ENCODE data around the gene STK17B. TPM values are rescaled to one million over a fixed set of nuclear protein-coding genes. Genes with fewer than 3 reads are reported as not detected.

The STK17B gene
- total RNA-seq, 1 donor from 2014 or later = 7.9 TPM

DNA sequence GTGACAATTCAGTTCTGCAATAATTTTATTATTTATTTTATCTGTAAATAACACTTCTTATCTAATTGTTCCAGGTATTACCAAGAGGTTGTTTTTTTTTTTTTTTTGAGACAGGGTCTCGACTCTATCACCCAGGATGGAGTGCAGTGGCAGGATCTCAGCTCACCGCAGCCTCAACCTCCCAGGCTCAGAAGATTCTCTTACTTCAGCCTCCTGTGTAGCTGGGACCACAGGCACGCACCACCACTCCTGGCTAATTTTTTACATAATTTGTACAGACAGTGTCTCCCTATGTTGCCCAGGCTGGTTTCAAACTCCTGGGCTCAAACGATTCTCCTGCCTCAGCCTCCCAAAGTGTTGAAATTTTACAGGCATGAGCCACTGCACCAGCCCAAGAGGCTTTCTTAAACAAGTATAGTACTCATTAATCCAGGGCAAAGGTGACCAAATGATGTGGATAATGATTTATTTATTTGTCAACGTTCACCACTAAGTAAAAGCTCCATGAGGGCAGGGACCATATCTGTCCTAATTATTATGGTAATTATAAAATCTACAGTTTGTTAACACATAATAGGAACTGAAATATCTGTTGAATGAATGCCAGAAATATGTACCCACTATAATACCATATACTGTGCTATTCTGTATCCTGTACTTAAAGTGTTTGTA is 12.0 kb downstream of the STK17B start:
- DNase-seq (ENCODE audit: low read depth in 2 of 2) = no peak

DNA sequence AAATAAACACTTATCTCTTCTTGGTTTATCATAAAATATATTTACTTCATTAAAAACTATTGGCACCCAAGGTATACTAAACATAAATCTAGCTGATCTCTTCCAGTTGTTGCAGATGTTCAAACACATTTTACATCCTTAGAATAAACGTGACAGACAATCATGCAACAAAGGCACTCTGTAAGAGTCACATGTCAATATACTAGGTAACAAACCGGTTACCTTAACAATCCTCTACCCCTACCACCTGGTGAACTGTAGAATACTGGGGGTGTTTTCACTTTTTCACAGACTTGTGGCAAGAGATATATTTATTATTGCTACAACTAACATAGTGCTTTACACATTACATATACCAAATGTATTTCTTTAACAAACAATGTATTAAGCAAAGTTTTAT is 15.8 kb downstream of the STK17B start:
- DNase-seq (ENCODE audit: low read depth in 2 of 2) = no peak

DNA sequence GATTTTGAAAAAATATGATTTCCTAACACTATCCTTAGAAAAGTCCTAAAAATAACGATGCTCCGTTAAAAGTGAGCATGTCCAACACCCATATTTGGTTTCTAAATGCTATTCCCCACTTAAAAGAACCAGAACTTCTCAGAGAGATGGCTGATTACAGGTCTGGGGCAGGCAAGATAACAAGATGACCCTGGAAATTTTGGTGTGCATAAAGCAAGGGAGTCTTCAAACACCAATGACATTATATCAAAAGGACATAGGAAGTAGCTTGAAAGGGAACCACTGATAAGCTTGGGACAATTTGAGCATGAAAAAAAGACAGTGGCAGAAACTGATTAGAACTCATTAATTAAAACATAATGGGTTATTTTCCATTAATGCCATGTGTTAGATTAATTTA is 17.9 kb downstream of the STK17B start:
- DNase-seq (ENCODE audit: low read depth in 2 of 2) = no peak

DNA sequence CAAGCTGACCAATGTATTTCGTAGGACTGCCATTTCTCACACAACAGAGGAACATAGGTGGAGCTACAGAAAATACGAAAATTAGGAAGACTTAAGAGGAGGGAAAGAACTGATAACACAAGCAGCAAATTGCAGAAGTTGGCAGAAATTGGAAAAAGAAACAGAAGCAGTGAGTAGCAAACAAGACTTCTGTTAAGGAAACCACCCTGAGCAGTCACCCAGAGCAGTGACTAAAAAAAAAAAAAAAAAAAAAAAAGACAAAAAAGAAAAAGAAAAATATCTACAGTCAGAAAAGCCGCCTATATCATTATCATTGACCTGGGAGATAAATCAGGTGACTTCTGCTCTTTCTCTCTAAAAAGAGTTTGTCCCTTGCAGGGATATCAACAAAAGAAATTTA is 21.4 kb downstream of the STK17B start:
- DNase-seq (ENCODE audit: low read depth in 2 of 2) = no peak

DNA sequence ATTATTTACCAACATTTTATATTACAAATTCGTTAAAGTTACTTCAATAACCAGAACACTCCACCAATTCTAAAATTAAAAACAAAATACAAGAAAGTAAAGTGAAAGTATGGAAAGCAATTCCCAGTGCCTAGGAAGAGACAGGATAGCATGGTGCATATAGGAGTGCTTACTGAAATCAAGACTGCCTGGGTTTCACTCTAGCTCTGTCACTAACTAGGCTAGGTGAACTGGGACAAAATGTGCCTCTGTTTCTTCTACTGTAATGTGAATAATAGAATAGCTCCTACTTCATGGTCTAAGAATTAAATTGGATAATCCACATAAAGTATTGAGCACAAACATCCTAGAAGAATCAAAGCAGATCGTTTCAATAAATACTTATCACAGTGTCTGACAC is 22.6 kb downstream of the STK17B start:
- DNase-seq (ENCODE audit: low read depth in 2 of 2) = no peak

DNA sequence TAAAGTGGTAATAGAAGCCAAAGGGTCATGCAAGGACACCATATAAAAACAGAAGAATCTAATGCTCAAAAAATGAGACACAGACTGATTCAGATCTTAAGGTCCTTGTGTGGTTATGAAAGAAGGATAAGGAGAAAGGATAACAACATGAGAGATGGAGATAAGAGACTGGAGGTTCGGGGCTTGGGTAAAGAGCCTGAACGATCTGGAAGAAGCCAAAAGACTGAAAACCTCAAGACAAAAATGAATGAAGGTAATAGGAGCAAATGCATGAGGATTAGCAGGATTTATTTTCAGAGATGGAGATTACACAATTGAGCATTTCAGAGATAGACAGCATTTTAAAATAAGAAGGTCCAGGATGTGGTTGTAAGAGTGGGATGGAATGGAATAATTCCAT is 26.1 kb downstream of the STK17B start:
- no peak for DNase-seq (ENCODE audit: low read depth in 2 of 2)

DNA sequence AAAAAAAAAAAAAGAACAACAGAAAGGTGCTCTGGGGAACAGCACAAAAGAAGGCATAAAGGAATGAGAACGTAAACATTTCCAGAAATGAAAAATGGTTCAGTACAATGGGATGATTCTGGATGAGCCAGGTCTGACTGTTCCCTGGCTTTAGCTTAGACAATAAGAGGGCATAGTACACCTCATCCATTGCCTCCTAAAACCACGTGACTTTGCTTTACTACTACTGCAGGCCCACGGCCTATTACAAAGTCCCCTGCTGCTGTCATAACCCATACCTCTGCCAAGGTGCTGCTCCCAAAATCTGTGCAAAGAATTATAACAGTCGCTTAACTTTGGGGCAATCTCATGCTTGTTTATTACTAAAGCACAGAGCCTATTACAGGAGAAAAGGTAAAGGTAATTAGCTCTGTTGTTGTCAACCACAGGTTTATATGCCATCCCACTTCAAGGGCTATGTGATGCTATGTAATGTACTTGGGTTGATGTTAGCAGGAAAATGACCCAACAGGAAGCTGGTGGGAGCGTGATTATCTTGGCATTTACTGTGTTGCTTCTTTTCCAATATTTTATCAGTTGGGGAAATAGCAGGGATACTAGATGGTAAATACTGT is 26.8 kb downstream of the STK17B start:
- no peak for DNase-seq (ENCODE audit: low read depth in 2 of 2)

DNA sequence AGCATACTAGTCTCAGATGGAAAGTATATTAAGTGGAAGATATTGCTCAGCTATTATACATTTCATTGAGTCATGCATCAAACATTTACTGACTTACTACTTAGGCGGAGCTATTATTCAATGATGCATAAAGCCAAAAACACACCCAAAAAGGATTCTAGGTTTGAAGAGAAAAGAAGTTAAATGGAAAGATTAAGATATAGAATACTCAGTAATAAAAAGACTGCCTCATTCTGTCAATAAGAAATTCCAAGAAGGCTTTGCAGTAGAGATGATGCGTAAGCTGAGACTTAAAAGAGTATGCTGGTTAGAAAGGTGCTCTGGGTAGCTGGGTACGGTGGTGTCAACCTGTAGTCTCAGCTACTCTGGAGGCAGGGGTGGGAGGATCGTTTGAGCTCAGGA is 27.6 kb downstream of the STK17B start:
- no peak for DNase-seq (ENCODE audit: low read depth in 2 of 2)

DNA sequence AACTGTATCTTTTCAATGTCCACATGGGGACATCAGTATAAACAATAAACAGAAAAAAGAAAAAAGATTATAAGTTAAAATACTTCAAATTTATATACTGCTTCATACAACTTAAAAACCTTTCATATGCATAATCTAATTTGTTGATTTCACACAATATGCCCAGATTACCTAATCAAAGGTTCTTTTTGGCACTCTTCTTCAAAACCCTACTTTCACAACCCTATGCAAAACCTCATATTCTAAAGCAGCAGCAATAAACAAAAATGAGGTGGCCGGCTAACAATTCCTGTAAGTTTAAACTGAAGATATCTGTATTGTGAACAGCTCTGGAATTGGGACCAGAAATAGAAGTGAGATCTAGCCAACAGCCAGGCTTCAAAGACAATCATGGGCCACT is 28.6 kb downstream of the STK17B start:
- no peak for DNase-seq (ENCODE audit: low read depth in 2 of 2)

DNA sequence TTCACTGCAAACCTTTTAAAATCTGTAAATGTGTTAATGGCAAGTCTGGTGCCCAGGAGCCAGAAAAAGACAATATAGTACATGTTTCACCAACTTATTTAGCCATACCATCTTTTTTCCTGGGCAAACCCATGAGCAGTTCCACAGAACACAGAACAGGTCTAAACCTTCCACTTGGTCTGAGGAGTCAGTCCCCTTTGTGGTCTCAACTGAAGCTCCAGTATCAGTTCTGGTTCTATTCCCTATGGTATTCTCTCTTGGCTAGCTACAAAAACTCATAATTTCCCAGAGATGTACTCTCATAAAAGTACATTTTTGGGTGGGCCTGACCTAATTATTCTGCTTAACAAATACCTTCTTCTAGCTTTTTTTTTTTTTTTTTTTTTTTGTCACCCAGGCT is 31.2 kb downstream of the STK17B start:
- DNase-seq (ENCODE audit: low read depth in 2 of 2) = no peak

DNA sequence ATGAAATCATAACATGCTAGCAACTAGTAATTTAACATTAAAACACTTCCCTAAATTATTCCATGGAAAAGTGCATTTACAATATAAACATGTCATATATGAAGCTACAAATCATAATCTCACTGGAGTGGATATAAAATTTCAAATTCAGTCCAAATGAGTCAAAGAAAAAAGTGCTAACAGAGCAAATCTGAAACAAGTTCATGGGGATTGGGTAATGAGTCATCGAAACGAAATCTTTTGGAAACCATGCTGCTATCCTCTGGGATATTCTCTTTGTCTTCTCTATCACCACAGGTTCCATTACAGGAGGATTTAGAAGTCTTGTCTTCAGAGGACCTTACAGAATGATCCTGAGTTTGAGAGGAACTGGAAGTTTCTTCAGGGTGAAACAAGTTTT is 34.1 kb downstream of the STK17B start:
- no peak for DNase-seq (ENCODE audit: low read depth in 2 of 2)

DNA sequence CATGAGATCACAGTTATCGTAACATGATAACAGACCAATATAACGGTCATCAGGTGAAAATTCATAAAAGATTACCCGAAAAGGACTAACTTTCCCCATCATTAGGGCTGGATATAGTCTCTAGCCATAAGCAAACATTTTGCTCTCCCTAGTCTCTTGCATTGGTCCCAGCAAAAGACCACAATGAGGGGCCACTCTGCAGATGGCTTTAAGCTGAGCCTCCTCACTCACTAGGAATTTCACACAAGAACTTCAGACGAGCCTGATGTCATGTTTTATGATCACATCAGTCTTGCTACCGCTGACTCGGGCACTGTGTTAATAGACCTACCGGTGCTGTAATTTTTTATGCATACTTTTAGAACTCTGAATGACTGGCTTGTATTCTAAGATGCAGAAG is 35.2 kb downstream of the STK17B start:
- DNase-seq (ENCODE audit: low read depth in 2 of 2) = no peak

DNA sequence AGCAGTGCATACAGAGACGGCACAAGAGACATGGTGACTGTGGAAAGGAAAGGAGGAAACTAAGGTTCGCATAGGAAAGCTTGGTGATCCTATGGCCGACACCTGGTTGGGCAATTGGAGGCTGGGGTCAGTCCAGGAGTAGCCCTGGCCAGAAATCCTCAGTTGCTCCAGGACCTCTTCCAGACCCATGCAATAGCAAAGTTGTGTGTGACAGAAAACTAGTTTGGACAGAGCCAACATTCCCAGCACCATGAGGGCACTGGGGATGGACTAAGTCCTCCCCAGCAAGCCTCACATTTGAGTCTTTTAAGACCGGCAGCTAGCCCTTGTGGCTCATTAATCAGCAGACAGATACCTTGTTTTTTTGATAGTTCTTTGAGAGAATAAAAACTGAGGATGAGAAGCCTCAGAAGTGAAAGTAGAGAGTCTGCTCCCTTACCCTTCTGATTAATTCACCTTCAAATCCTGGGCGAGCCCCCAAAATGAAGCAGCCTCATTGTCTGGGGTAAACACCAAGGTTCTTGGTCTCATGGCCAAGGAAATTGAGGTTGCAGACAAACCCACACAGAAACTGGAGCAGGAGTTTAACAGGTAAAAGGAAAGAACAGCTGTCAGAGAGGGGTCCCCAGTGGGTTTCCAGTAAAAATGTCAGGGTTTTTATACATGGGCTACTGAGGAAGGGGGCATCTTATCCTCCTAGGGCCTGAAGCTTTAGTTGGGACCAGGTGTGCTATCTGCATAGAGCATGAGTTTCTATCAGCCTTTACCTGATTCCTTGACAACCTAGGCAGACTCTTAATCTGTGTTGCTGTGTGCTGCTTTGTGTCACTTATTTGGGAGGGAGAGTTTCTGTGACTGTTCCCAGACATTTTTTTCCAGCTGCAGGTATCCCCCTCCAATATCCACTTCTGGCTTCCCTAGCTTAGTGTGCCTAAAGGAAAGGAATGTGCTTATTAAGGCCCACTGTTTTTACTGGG is 39.1 kb downstream of the STK17B start:
- DNase-seq (ENCODE audit: low read depth in 2 of 2) = peak; percentile 23 to 25

DNA sequence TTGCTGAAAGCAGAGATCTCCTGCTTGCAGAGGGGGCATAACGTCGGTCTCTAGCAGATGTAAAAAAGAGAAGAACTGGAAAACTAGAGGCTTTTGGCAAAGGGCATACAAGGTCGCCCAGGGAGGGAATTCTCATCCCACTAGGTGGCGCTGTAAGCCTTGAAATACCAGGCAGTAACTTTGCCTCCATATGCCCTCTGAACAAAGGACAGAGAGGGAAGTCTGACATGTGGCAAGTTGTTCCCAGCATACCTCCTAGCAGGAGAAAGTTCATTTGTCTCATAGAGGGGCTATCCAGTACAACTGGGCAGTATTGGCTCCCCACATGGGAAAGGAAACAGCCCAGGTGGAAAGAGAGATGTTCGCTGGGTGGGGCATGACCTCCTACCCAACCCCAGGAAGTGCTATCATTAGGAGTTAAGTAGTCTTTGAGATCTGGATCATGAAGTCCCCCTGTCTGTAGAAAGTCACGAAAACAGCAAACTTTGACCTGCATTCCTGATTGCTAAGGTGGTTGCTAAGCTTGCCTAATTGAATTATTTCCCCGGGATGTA is 39.9 kb downstream of the STK17B start:
- peak; percentile 16 to 61 for DNase-seq (ENCODE audit: low read depth in 2 of 2)

DNA sequence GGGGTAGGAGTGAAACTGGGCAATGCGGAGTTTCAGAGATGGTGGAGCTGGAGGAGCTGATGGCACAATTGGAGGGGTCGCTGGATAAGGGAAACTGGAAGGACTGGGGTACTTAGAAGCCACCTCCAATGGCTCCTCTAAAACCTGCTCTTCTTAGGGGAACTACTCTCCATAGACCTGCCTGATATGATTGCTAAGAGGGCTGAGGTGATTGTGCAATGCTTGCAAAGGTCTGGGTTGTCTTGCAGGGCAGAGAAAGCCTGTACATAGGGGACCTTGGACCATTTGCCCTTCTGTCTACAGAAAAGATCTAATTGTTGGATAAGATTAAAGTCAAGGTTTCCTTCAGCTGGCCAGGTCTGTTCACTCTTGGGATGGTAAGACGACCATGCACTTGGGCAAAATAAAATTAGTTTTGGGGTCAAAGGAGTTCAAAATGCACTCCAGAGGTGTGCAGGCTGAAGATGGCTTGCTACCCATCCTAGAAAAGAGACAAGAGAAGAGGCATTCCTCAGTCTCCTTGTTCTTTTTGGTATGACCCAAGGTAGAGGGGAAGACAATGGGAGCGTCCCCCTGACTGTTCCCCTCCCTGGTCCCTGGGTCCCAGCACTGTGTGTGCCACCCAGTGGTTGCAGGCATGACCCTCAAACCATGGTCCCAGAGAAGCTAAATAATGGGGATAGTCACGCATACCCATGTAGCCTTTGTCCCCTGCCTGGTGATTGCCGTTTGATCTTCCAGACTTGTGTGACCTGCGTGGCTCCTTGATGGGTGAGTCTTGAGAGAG is 41.1 kb downstream of the STK17B start:
- DNase-seq (ENCODE audit: low read depth in 2 of 2) = peak in 1 of 2 donors; percentile 3

DNA sequence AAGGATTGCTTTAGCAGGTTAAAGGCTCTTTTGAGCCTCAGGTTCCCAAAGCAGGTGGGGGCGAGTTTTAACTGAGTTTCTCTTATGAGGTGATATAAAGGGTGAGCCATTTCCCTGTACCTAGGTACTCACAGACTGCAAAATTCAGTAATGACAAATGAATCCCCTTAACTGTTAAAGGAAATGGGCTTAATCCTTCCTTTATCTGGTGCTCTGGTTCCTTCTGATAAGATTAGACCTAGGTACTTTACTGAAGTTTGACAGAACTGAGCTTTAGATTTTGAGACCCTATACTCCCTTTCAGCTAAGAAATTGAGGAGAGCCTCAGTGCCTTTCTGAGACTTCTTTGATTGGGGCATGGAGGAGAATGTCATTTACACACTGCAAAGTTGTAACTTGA is 42.6 kb downstream of the STK17B start:
- no peak for DNase-seq (ENCODE audit: low read depth in 2 of 2)

DNA sequence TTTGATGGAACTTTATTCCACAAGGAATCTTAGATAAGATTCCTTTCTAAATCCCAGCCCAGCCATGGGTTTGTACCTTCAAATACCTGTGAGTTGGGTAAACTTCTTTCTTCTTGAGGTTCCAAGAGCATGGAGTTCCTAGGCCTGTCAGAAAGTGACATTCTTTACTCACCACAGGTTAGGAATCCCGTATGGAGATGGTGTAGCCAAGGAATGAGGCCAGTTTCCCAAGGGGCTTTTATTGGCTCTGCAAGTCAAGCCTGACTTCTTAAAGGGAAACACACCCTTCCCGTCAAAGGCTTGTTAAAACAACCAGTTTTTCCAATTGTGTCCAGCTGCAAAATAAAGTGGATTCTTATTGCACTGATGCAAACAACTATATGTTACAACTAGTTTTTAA is 45.8 kb downstream of the STK17B start:
- no peak for DNase-seq (ENCODE audit: low read depth in 2 of 2)

DNA sequence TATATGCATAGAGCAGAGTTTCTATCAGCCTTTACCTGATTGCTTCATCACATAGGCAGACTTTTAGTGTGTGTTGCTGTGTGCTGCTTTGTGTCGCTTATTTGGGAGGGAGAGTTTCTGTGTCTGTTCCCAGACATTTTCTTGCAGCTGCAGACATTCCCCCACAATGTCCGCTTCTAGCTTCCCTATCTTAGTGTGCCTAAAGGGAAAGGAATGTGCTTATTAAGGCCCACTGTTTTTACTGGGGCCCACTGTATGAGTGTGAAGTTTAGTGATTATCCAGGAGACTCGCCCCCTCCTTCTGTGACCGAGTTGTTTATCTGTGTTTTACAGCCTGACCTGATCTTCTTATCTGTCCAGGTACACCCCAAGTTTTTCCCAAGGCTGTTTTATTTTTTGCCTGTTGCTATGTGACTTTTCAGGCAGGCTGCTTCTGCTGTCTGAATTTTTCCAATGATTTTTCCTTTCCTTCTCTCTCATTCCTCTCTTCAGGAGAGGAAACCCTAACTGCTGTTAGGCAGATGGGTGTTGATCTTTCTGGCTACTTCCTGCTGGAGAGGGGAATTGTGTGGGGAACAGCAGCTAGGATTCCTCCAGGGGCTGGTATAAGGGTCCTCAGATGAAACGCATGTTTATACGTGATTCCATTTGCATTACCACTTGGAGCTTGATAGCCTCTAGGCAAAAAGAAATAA is 47.6 kb downstream of the STK17B start:
- DNase-seq (ENCODE audit: low read depth in 2 of 2) = peak in 1 of 2 donors; percentile 16

DNA sequence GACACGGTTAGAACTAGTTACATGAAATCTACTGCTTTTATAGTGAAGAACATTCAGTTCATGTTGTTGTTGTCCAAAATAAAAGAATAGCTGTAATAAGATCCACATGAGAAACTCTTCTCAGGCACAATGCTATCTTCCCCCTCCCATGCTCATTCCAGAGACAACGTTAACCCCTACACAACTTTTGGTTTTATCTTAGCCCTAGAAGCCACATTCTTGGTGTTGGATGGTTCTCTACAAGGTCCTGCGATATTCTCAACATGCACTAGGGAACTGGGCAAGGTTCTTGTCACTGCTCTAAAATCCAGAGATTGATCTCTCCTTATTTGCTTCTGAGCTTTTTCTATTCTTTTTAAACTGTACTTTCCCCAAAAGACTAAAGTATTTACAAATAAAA is 51.5 kb downstream of the STK17B start:
- DNase-seq (ENCODE audit: low read depth in 2 of 2) = no peak

DNA sequence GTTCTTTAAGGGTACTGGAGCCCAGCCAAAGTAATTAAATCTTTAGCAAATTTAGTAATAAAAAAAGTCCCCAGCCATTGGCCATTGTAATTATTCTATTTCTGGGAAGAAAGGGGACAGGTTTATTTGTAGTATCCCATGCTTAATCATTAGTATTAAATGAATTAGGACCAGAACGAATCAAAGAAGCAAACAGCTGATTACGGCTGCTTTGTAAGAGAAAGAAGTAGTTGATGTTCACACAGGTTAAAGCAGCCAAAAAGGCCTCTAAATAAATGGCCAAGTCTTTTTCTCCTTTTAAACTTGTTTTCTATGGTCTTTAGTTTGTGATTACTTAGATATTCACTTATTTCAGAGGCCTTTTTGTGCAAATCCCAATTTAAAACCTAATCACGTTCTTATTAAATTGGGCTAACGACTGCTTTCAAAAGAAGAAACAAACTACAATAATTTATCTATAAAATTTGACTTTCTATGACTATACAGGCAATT is 54.1 kb downstream of the STK17B start:
- DNase-seq (ENCODE audit: low read depth in 2 of 2) = no peak
